Effector CD4-positive, alpha-beta T cell (primary cell): ENCODE results near the gene CDH22. TPM values are rescaled to one million over a fixed set of nuclear protein-coding genes. Genes with fewer than 3 reads are reported as not detected.

Source experiments
- DNase-seq: peaks from one replicate; pipeline ENCODE4 v3.0.0-alpha.2; 2020
- total RNA-seq: gene quantifications from one replicate; lab custom pipeline; 2026; lab: John Stamatoyannopoulos, UW

CDH22 gene, protein sequence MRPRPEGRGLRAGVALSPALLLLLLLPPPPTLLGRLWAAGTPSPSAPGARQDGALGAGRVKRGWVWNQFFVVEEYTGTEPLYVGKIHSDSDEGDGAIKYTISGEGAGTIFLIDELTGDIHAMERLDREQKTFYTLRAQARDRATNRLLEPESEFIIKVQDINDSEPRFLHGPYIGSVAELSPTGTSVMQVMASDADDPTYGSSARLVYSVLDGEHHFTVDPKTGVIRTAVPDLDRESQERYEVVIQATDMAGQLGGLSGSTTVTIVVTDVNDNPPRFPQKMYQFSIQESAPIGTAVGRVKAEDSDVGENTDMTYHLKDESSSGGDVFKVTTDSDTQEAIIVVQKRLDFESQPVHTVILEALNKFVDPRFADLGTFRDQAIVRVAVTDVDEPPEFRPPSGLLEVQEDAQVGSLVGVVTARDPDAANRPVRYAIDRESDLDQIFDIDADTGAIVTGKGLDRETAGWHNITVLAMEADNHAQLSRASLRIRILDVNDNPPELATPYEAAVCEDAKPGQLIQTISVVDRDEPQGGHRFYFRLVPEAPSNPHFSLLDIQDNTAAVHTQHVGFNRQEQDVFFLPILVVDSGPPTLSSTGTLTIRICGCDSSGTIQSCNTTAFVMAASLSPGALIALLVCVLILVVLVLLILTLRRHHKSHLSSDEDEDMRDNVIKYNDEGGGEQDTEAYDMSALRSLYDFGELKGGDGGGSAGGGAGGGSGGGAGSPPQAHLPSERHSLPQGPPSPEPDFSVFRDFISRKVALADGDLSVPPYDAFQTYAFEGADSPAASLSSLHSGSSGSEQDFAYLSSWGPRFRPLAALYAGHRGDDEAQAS
- not detected for total RNA-seq

DNA sequence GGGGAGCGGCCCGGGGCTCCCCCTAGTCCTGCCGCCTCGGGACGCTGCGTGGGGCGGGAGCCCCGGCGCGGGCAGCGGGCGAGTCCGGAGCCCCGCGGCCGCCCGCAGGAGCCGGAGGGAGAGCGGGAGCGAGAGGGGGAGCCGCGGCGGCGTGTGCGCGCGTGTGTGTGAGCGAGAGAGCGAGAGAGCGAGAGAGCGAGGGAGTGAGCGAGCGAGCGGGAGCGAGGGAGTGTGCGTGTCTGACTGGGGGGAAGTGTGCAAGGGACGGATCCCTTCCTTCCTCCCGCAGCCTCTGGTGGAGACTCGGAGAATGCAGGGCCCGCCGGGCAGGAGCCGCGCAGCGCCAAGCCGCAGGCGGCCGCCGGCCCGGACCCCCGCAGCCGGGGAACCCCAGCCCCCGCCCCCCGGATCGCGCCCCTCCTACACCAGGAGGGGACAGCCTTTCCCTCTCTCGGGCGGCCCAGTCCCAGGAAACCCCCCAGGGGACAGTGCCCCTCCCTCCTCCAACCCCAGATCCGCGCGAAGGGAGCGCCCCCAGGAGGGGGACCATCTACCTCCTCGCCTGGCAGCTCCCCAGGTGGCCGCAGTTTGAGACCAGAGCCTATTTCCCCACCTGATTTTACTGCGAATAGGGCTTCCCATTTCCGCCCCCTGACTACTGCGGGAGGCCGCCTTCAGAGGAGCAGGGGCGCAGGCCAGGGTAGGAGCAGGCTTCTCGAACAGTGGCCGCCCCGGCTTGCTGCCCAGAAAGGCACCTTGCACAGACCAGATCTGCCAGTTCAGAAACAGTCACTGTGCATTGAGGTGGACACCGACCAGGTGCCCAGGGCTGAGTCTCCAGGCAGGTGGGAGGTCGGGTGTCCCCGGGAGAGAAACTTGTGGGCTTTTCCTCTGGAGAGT, at the start of gene CDH22:
Gene CDH22 (minus strand): TSS at position 241 of the 900 bp plus-strand sequence. CDS start 57,204 bp downstream, outside the sequence.
- DNase-seq: peak; percentile 6

DNA sequence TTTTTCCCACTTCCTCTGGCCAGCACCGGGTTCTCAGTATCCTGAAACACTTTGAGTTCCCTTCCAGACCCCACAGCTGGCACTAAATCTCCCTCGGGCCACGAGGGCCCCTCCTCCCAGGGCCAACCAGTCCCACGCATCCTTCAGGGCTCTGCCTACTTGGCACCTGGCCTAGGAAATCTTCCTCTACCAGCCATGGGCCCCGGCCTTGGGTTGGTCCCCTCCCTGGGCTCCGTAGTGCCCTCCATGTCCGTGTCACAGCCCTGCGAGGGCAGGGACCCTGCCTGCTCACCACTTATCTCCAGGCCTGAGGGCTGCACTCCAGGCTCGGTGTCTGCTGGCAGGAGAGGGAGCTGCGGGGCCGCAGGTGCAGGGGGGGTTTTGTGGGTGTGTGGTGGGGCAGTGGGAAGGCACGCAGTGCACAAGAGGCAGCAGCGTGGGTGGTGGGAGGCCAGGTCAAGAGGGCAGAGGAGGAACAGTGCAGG, 48.8 kb upstream of the CDH22 start:
- DNase-seq: no peak

DNA sequence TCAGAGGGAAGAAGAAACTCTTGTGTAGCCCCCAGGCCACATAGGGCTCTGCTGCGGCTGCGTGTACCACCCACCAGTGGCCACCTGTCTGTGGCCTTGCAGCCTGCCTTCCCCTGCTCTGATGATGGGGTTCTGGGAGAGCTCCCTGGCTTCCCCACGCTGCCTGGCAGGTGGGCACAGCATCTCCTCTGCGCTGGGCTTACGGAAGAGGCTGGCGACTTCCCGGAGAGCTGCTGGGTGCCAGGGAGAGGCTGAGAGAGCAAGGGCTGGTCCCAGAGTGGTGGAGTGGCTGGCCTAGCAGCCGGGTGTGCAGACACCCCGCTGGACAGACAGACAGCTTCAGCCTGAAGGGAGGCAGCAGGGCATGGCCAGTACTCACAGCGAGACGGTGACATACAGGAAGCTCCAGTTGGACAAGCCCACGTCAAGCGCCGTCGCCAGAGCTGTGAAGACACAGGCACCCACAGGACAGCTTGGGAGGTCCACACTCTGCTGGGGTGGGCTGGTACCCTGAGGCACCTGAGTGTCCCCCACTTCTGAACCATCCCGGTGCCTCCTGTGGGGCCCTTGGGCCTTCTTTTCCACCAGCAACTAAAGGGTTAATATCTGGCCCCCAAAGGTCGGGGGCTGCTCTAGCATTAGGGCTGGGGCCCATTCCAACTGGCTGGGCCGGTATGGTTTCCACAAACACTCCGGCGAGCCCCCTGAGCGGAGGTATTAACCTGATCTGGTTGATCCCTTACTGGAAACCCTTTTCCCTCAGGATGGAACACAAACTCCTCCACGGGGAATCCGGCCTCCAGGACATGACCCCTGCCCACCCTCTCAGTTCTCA, 48.1 kb upstream of the CDH22 start:
- DNase-seq: no peak

DNA sequence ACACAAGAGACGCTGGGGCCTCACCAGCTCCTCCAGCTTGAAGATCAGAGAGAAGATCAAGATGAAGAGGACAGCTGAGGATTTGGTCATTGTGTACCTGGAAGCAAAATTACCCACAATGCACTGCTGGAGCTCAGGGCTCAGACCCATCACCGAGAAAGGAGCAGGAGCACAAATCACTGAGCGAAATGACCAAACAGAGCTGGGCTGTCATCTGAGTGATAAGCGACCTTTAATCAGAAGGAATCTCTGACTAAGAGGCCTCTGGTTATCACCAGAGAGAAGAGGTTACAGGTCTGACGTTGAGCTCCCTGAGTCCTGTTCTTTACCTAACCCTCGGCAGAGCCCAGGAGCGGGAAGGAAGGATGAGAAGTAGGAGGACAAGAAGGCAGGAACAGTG, 47.5 kb upstream of the CDH22 start:
- no peak for DNase-seq

DNA sequence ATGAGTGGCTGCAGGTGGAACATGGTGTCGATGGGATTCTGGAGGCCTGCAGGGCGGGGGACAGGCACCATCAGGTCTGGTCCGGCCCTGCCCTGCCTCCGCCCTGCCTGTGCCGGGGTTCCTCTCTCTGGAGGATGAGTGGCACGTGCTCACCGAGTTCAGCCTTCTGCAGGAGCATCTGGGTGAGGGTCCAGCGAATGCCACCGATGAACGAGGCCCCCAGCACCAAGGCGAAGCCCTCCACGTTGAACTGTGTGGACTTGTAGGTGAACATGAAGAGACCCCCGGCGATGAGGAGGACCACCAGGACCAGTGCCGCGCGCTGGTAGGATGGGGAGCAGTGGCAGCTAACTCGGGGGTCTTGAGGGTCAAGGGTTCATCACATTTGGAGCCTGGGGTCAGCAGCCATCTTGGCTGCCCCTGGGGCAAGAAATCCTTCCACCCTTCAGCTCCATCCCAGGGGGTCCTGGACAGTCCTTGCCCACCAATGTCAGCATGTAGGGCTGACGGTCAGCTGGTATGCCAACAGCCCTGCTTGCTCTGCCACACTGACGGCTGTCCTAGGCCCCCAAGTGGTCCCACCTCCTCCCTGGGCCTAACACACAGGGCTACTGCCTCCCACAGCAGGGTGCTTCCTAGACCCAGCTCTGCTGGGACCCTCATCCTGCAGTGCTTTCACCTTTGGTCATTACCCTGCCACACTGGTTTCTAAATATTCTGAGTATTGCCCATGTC, 46.8 kb upstream of the CDH22 start:
- no peak for DNase-seq

DNA sequence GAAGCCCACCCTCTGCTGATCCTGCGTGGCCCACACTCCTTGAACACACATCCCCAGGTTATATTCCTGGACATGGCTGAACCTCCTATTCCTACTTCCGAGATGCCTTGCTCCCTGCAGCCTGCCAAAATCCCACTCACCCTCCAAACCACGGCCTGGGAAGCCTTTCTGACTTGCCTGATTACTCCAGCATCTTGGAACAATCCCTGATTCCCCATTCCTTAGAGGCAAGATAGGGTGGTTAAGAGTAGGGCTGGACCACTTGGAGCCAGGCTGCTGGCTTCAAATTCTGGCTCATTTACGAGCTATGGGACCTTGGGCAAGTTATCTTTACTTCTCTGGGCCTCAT, 45.9 kb upstream of the CDH22 start:
- no peak for DNase-seq

DNA sequence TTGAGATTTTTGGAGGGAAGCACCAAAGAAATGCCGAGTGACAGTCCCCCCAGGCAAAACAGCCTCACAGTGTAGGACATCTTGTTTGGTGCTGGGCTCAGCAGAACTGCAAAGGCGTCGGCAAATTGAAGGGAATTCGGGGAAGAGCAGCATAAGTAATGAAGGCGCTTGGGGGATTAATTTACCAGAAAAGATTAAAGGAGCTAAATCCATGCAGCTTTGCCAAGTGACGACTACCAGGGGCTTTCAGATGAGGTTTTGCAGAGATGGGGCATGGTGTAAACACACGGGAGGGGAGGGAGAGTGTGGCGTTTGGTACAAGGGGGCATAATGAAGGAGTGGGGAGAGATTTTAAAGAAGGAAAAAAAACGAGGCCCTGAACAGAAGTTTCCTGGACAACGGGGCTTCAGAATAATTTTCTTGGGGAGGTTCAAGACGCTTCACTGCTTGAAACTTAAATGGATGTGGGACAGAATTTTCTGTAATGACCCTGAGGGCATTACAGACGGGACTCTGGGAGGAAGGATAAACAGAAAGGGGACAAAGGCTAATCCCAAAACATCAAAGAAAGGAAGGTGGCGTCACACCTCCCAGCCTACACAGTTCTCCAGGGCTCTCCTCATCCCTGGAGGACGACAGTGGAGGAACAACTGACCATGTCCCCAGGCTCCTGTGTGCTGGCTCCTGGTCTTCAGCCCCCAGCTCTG, 45.4 kb upstream of the CDH22 start:
- no peak for DNase-seq

DNA sequence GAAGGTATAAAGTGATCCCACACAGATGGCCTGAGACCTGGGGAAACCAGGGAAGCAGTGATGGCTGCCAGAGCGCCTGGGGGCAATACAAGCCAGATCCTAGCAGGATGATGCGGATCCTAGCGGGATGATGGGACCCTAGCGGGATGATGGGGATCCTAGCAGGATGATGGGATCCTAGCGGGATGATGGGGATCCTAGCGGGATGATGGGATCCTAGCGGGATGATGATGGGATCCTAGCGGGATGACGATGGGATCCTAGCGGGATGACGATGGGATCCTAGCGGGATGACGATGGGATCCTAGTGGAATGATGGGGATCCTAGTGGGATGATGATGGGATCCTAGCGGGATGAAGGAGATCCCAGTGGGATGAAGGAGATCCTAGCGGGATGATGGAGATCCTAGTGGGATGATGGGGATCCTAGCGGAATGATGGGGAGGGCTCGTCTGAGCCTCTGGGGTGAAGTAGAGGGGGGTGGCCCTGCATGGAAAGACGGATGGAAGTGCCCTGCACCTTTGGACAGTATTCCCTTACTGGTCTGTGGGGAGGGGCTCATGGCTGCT, 44.2 kb upstream of the CDH22 start:
- no peak for DNase-seq

DNA sequence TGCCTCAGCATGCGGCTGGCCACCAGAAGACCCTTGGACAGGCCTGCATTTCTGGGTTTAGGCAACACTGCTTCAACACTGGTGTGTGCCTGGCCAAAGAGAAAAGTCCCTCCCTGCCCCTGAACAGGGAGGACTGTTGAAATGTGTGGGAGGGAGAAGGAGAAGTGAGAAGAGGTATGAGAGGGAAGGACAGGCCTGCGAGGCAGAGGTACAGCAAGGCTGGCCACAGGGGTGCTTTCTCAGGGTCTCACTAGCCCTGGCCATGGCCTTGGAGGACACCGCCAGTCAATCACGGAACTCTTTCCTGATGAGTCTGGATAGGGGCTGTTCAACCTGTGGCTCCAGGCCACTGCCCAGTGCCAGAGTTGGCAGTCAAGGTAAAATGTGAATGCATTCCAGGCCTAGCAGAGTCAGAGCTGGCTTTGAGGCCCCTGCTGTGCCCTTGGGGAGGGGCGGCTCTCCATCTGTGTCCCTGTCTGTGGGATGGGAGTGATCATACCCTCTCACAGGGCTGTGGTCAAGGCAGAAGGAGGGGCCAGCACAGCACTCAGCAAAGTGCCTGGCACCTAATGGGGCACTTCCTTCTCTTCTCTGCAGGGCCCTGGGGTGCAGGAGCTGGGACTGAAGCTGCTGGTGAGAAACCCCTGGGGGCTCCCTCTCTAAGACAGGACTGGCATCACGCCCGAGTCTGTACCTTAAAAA, 43.2 kb upstream of the CDH22 start:
- DNase-seq: no peak

DNA sequence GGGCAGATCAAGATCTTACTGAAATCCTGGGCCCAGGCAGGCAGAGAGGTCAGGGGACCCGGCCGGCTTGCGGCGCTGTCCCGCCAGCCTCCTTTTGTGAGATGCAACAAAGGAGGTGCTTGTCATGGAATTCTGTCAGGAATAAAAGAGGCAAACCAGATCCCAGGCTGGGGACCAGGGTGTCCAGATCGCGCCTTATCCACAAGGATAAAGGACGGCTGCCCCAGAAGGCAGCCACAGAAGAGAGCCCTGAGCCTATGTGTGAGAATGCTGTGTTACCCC, 42.6 kb upstream of the CDH22 start:
- DNase-seq: no peak

DNA sequence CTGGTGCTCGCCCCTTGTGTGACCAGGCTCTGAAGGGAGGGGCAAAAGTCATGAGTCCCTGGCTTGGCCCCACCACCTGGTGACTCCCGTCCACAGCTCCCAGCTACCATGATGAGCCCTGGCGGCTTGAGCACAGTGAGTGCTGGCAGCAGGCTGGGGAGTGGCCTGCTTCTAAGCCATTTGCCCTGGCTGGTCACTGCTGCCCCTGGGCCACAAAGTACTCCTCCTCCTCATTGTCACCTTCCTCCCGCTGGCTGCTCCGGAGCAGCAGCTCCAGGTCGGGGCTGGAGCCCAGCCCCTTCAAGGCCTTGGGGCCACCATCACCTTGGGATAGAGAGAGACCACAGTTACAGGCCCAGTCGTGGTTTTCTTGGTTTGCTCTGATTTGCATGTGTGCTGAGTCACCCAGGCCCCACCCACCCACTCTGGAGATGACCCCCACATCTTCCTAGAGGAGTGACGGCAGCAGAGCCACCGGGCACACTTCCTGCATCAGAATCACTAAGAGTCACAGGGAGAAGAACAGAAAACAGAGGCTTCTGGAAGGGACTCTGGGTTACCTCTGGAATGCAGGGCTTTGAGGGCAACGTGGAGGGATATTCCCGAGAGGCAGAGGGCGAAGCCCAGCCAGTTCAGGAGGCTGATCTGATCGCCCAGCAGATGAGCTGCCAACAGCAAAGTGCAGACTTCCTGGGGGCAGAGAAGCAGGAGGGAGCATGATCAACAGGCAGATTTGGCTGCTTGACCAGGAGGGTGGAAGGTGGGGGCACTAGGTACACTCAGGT, 42.1 kb upstream of the CDH22 start:
- DNase-seq: no peak

DNA sequence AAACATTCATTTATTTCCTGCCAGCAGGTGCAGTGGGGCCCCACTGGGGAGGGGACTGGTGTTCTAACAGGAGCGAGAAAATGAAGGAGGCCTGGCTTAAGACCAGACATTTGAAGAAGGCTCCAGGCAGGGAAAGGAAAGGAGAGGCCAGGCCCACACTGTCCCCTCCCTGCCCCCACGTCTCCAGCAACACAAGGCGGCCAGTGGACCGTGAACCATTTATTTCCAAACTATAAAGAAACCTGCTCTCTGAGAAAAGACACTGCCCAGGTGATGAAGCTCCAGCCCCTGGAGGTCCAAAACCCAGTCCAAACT, 41.4 kb upstream of the CDH22 start:
- no peak for DNase-seq

DNA sequence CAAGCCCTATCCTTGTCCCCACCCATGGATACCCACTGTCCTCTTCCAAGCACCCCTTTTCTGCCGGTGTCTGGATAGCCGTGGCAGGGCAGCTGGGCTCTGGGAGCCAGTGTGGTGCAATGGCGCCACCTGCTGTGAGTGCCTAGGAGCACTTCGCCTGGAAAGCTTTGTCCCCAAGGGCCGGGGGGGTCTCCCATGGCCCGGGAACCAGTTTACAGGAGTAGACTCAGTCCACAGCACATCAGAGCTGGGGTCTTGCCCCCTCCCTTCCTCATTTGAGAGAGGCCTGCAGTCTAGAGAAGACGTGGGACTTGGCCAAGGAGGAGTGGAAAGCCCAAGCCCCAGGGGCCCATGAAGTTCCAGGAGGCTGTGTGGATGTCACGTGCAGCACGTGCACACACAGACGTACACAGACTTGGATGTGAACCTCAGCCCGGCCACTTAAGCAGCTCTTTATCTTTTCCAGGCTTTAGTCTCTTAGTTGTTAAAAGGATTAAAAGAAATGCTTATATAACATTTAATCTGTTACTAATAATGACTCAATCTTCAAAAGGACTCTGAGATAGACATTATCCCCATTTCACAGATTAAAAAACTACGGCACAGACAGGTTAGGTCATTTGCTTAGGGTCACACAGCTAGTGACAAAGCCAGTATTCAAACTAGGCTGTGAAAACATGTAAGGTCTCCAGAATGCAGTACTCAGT, 40.9 kb upstream of the CDH22 start:
- peak; percentile 43 for DNase-seq

DNA sequence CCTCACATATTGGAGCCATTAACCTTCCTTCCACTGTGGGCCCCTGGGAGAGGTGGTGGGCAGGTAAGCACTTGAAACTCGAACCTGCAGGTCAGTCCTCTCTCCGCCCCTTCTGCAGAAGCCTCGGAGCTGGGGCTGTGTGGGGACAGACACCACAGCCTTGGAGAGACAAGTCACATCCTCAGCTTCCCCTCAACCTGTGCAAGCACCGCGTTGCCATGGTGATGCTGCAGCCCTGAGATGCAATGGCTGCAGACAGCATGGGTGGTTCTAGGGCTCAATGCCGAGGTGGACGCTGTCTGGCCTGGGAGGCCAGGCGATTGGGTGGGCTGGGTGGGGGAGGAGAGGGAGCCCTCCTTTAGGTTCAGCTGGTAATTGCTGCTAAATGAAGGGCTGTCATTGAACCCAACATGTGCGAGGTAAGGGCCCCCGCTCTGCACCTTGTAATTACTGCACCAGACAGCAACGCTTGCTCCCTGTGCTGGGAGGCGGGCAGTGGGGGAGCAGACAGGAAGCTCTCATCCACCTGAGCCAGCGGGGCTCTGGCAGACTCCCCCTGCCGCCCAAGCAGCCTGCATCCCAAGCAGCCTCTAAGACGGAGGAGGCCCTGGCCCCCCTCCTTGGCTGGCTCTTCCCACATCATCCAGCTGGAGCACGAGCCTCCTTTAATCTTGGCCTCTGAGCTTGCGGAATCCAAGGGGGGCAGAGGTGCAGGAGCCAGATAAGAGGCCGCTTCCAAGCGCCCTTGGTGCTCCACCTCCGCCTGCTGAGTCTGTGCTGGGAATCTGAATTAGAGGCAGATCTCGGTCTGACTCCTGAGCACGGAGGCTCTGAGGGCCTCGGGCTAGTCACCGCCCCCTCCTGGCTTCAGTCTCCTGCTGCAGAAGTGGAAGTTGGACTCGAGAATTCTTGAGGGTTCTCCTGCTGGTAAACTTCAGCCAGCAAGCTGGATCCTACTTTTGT, 39.8 kb upstream of the CDH22 start:
- DNase-seq: no peak

DNA sequence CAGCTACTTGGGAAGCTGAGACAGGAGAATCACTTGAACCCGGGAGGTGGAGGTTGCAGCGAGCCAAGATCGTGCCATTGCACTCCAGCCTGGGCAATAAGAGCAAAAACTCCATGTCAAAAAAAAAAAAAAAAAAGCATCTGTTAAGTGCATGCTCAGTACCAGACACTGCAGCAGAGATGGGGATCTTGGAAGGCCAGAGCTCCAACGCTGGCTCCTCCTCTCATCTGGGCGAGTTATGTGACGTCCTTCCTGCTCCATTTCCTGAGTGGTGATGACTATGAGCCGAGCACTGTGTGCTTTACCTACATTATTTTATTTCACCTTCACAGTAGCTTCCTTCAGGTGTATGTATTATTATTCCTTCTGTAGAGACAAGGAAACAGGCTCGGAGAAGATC, 38.5 kb upstream of the CDH22 start:
- DNase-seq: no peak

DNA sequence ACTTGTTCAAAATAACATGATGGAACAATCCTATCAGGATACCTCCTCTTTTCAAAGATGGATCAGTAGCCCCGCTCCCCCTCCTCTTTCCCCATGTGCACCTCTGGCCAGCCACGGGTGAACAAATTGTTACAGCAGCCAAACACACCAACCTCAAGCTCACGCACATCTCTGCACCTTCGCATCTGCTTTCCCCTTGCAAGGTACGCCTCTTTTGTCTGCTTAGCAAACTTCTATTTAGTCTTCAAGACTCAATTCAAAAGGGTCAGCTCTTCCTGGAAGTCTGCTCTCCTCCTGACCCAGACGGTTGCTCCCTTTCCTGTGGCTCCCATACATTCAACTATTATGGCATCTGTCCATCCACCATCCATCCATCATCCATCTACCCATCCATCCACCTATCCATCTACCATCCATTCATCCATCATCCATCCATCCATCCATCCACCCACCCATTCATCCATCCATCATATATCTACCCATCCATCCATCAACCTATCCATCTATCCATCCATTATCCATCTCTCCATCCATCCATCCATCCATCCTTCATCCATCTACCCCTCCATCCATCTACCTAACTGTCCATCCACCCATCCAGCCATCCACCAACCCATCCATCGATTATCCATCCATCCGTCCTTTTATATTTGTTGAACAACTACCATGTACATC, 36.3 kb upstream of the CDH22 start:
- no peak for DNase-seq

DNA sequence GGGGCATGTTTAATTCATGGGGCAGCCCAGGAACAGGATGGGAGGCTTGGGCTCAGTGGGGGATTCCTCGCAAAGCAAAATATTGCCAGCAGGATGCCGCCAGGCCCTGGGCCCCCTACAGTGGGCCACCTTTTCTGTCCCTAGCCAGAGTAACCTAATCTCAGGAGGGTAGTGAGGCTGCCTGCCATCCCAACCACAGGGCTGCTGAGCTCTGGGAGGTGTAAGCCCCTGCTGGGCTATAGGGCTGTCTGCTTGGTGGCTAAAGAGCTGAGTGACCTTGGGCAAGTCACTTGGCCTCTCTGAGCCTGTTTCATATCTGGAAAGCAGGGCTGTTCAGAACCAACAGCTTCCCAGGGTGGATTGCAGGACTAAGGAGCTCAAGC, 35.7 kb upstream of the CDH22 start:
- DNase-seq: no peak
